ENCODE measurements around the gene ADAM12.

Gene ADAM12

GRCh38 chr10:126259760-126260479 lies 128.4 kb downstream of the ADAM12 start:
- no peak for DNase-seq

- no peak for DNase-seq
These were observed 131.4 kb downstream of the ADAM12 start for GRCh38 chr10:126256864-126257263.

GRCh38 chr10:126255313-126255712 lies 133.0 kb downstream of the ADAM12 start:
- DNase-seq, result no peak

GRCh38 chr10:126253611-126253998 lies 134.7 kb downstream of the ADAM12 start:
- DNase-seq, result no peak

GRCh38 chr10:126252884-126253610 lies 135.2 kb downstream of the ADAM12 start:
- peak; percentile 100 for DNase-seq

GRCh38 chr10:126251778-126252407 lies 136.4 kb downstream of the ADAM12 start:
- no peak for DNase-seq

GRCh38 chr10:126250527-126251310 lies 137.6 kb downstream of the ADAM12 start:
- DNase-seq, result no peak

GRCh38 chr10:126250045-126250444 lies 138.2 kb downstream of the ADAM12 start:
- DNase-seq, result no peak

- peak; percentile 99 for DNase-seq
These were observed 140.8 kb downstream of the ADAM12 start for GRCh38 chr10:126247446-126247975.

- peak; percentile 32 for DNase-seq
These were observed 141.9 kb downstream of the ADAM12 start for GRCh38 chr10:126246396-126246795.

GRCh38 chr10:126245501-126245900 lies 142.8 kb downstream of the ADAM12 start:
- no peak for DNase-seq

- DNase-seq, result peak; percentile 98
These were observed 144.3 kb downstream of the ADAM12 start for GRCh38 chr10:126243971-126244370.

GRCh38 chr10:126243306-126243705 lies 145.0 kb downstream of the ADAM12 start:
- peak; percentile 27 for DNase-seq

- DNase-seq, result peak; percentile 93
These were observed 145.6 kb downstream of the ADAM12 start for GRCh38 chr10:126242397-126243260.

GRCh38 chr10:126240483-126240882 lies 147.8 kb downstream of the ADAM12 start:
- DNase-seq, result no peak

GRCh38 chr10:126239844-126240243 lies 148.4 kb downstream of the ADAM12 start:
- no peak for DNase-seq

- DNase-seq, result no peak
These were observed 152.1 kb downstream of the ADAM12 start for GRCh38 chr10:126235979-126236851.

- no peak for DNase-seq
These were observed 152.9 kb downstream of the ADAM12 start for GRCh38 chr10:126235091-126235978.

- DNase-seq, result no peak
These were observed 153.6 kb downstream of the ADAM12 start for GRCh38 chr10:126234630-126235029.
